ENCODE data around the gene HAUS7.
A peak's percentile ranks its signal among the peaks of the same experiment; 100 is the strongest.

Gene HAUS7

DNA sequence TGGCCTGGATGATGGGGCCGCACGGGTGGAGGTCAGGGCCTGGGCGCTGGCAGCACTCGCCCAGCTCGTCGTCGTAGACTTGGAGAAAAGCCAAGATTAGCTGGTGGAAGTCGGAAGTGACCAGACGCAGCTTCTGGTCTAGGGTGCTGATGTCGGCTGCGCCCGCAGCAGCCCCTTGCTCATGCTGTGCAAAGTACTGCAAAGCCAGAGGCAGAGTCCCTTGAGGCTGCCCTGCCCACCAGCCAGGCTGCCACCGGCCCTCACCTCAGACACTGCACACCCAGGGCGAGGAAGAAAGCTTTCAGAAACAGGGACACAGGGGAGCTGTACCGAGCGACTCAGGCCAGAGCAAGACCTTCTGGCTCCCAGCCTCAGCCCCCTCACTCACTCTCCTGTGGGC lies 14.8 kb downstream of the HAUS7 start:
- DNase-seq (ENCODE audit: low read depth) = no peak

DNA sequence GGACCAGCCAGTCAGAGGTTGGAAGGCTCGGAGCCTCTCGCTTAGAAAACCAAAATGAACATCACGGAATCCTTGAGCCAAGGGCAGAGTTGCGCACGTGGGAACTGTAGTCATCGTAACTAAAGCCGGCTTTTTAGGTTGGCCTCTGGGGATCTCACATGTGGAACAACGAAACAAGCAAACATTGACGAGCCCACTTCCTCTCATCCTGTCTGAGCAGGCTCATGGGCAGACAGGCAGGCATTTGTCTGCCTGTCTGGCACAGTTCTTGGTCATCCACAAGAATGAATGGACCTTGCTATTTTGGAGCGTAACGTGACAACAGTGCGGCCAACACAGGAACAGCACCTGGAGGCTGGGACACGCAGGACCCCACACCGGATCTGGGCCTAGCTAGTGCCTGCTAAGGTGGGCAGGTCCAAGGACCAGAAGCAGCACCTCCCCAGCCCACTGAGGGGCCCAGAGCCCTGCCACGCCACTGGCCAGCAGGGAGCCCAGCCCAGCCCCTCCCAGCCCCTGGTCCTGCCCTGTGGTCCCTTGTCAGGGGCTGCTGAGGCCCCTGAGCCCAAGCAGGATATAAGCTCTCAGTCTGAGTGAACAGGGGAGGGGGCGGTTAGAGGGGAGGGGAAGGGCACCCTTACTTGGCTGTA lies 15.3 kb downstream of the HAUS7 start:
- no peak for DNase-seq (ENCODE audit: low read depth)

DNA sequence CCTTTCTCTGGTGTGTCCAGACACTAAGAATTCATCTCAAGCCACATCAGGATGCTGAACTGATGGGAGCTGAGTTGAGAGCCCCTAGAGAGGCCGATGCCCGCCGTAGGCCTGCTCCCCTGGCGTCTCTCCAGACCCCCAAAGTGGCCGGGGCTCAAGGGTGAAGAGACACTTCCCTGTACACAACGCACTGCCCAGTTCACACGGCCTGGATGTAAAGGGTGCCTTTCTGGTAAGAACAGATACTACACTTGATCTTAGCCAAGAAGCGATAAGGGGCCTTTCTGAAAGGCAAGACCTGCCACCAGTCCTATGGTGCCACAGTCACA lies 19.5 kb downstream of the HAUS7 start:
- DNase-seq (ENCODE audit: low read depth) = no peak

DNA sequence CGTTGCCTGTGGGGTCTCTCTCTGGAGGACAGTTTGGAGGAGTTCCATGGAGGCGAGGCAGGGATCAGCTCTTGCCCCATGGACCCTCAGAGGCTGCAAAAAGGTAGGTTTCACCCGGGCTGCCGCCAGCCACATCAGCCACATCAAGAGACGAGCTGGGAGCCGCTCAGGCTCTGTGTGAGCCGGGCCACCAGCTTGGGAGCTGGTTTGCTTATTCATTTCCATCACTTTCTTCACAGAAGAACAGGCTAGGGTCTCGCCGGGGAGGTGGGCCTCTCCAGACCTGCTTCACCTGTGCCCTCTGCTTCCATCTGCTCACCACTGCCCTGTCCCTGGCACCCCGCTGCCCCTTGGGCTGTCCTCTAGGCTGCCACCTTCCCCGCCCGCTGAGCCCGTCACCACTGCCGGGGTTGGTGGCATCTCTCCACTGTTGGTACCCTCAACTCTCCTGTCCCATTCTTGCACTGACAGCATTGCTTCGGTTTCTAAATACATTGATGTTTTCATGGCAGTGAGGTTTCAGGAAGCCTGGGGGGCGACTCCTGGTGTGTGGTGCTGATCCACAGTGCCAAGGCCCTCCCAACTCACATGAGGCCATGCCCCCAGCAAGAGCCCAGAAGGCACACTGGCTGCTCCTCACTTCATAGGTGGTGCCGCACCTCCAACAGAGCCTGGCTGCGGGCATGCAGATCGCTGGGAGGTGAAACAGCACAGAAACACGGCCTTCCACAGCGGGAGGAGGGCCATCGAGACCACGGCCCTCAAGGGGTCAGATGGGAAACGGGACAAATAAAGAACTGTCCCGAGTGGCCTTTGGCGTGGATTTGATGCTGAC lies 20.0 kb downstream of the HAUS7 start:
- no peak for DNase-seq (ENCODE audit: low read depth)

DNA sequence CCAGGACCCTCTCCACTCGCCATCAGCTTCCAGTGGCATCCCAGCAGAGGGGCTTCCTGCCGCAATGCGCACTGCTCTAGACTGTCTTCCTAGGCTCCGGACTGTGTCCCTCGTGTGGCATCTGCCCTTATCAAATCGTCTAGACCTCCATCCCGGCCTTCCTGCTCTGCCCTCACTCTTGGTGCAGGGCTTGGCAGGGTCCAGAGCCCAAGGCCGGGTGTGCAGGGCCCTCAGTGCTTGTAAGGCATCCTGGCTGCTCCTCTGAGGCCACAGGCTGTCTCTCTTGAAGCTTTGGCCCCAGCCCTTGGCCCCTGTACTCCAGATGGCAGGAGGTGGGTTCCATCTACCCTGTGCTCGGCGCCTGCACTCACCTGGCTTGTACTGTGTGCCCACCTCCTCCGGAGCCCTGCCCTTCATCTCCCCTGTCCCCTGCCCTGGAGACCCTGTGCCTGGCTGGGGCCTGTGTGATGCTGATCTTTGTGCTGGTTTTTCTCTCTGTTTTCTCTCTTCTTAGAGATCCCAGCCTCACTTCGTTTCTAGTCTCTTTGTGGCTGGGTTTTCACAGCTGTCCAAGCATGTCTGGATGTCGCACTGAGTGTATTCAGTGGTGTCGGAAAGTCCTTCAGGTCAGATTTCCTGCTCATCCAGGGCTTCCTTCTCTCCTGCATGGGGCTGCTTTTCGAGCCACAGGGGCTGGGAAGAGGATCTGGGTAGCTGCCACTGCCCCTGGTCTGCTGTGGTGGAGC lies 20.8 kb downstream of the HAUS7 start:
- DNase-seq (ENCODE audit: low read depth) = no peak

DNA sequence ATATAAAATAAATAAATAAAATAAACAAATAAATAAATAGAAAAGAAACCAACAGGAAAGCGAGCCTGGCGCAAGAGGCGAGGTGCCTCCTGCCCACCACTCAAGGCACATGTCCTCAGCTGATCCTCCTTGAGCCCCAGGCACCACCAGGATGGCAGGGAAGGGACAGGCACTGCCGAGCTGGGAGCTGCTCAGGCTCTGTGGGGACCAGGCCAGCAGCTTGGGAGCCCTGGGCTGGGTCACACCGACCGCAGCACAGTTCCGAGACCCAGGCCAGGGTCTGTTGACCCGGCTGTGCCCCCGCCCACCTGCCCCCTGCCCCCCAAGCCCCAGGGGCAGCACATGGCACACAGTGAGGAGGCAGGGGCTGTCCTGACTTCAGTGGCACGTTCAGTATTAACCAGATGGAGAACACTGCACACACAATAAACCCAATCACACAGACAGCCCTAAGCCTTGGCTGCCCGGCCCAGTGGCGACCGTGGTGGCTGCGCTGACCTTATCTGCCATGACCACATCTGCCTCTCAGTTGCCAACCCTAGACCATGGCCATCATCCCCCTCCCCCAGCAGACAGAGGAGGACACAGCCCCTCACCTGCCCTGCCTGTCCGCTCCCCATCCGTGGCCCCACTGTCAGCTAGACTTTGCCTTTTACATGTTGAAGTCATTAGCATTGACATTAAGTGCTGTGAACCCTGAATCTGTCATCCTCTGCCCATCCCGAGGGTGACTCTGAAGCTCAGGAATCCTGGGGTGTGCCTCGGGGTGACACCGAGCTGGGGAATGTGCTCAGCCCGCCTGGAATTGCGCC lies 21.6 kb downstream of the HAUS7 start:
- peak; percentile 10 for DNase-seq (ENCODE audit: low read depth)

DNA sequence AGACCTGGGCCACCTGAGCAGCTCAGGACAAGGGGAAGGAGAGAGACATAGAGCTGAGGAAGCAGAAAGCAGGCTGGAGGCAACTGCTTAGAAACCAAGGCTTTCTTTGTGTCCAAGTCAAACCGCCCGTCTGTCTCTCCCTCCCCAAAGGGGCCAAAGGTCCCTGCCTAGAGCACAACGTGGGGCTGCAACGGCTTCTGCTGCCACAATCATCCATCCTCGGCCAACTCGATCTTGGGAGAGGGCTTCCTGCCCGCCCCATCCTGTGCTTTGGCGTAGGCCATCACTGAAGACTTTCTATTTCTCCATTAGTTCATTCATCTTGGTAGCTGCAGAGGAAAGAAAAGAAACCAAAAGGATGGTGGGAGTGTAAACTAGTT lies 22.8 kb downstream of the HAUS7 start:
- DNase-seq (ENCODE audit: low read depth) = no peak

DNA sequence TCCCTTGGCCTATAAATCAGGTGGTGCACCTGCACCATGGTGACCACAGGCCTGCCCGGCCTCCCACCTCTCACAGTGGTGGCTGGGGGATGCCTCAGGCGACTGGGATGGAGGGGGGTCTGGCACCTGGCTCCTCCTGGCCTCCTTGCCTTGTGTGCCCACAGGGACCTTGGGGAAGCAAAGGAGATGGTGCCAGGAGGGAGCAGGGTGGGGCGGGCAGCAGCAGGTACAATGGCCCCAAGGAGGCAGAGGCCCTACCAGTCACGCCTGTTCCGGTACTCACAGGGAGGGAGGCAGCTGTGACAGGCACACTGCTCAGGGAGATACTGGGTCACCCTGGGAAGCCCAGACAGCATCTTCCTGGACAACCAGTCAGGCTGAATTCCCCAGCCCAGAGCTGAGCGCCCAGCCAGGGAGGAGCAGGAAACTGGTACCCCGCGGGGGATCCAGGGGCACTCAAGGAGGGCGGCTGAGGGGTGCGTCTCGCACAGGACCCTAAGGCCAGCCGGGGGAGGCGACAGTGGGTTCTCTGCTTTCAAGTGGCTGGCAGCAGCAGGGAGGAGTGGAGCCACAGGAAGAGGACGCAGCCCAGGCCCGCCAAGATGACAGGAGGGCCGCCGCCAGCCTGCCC lies 23.3 kb downstream of the HAUS7 start:
- no peak for DNase-seq (ENCODE audit: low read depth)

DNA sequence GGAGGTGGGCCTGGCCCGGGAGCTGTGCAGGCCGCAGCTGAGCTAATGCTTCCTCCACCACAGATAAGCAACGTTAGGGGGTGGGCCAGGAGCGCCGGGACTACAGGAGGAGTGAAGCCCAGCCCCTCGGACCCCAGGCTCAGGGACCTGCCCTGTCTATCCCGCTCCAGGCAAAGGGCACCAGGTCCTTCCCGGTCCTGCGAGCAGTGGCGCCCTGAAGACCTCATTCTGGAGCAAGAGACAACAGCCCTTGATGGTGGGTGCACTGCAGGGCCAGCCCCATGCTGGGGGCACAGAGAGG lies 23.8 kb downstream of the HAUS7 start:
- DNase-seq (ENCODE audit: low read depth) = no peak

DNA sequence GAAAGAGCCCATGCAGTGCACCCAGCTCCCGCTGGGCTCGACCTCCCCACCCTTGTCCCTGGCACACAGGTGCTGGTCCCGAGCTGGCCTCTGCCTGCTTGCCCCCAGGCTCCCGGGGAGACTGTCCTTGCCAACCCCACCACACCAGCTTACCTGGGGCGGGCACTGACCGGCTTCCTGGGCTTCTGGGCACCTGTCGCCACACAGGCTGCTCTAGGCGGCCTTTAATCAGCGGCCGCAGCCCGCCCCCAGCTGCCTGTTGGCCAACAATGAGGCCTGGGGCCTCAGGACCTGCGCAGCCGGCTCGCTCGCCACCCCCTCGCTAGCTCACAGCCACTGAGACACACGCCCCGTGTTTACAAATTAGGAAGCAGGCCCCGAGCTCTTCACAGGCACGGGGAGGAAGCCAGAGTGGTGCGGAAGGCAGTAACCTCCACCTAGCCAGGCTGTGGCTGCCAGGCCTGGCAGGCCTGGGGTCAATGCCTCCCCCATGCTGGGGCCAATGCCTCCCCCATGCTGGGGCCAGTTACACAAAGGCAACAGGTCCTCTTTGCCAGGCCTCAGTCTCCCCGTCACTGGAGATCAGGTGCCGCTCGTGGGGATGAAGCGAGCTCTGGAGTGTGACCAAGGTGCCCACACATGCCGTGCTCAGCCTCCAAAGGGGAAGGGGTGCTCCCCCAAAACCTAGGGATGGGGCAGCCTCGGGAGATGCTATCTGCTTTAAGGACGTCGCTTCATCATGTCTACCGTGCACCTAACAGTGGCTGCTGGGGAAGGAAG lies 24.3 kb downstream of the HAUS7 start, which contains the start of gene TREX2:
Gene TREX2 (minus strand): TSS at position 201 of the 780 bp plus-strand sequence. CDS start 626 bp downstream, outside the sequence.
- DNase-seq (ENCODE audit: low read depth) = no peak

DNA sequence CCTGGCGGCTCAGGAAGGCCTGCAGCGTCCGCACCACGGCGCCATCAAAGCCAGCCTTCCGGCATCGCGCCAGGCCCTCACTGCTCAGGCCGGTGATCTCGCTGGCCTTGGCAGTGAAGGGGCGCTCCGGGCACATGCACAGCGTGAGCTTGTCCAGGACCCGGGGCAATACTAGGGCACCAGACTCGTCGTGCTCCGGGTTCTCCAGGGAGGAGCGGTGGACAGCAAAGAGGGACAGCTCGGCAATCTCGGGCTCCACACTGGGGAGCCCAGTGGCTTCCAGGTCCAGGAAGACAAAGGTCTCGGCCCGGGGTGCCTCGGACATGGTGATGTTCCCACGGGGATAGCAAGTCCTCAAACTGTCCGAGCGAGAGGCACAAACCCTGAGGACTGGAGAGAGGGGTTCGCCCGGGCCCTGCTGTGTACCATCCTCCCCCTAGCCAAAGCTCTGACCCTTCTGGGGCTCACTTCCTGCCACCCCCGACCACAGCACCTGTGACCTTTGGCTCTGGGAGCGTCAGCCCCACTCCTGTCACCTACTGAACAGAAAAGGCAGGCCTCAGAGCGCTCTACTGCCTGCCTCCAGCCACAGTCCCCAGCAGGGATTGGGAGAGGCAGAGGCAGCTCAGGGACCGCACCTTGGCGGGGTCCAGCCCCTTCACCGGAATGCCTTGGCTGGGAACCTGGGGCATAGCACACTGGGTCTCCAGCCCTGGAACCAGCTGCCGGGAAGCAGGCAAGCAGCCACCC lies 25.1 kb downstream of the HAUS7 start:
- DNase-seq (ENCODE audit: low read depth) = no peak

DNA sequence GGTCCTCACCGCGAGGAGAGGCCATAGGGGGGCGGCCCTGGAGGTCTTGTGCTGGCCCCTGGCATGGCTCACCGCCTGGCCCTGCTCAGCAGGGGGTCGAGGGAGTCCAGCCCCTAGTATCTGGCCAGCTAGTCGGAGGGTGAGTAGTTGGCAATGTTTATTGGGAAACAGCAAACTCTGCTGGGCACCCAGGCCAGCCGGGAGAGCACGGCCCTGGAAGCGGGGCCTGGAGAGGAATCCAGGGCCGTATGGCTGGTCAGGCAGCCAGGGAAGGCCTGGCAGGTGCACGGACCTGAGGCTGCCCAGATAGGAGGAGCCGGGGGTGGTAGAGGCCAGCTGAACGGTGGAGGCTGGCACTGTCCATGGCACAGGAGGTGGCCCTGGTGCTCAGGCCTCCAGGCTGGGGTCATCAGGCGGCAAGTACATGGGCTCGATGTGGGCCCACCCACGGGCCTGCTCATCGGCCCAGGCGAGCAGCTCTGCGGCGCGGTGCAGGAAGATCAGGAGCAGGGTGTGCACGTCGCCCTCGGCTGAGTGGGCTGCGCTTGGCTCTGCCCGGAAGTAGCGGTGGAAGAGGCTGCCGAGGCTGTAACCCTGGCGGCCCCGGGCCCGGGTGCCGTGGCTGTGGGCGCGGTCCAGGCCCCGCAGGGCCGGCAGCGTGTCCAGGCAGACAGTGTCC lies 25.9 kb downstream of the HAUS7 start:
- DNase-seq (ENCODE audit: low read depth) = no peak

DNA sequence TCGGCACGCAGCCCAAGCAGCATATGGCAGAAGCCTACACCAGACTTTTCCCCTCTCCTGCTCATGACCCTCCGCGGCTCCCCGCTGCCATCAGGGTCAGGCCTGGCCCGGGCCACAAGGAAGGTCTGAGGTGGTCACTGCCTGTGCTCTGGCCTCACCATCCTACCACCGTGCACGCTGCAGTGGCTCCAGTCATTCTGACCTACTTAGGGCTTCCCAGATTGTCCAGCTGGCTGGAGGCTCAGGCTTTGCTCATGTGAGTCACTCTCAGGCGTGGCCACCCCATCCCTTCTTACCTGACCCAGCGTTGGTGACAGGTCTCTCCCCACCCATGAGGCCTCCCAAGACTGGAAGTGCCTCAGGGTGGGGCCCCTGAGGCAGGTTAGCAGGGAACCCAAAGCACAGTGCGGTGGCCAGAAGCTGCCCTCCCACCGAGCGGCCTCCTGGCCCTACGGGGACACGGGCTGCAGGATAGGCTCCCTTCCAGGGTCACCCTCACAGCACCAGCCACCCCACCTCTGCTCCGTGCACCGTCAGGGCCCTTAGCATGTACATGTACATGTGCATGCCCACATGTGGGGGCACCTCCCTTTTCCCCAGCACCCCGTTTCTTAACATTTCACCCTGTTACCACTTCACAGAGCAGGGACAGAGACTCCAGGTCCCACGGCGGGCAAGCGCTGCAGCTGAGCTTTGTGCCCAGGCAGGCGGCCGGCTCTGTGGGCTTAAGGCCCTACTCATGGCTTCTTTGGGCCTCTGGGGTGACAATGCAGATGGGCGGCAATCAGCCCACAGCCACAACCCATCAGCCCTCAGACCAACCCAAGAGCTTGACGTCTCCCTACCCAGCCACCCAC lies 26.7 kb downstream of the HAUS7 start:
- peak; percentile 15 for DNase-seq (ENCODE audit: low read depth)

DNA sequence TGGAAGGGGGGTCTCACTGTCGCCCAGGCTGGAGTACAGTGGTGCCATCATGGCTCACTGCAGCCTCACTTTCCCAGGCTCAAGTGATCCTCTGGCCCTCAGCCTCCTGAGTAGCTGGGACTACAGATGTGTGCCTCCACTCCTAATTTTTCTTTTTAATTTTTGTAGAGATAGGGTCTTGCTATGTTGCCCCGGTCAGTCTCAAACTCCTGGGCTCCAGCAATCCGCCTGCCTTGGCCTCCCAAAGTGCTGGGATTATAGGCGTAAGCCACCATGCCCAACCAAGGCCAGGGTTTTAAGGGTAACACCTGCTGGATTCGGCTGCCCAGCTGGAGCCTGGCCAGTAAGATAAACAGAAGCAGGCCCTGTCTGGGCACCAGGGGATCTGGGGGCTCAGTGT lies 27.9 kb downstream of the HAUS7 start:
- DNase-seq (ENCODE audit: low read depth) = no peak

DNA sequence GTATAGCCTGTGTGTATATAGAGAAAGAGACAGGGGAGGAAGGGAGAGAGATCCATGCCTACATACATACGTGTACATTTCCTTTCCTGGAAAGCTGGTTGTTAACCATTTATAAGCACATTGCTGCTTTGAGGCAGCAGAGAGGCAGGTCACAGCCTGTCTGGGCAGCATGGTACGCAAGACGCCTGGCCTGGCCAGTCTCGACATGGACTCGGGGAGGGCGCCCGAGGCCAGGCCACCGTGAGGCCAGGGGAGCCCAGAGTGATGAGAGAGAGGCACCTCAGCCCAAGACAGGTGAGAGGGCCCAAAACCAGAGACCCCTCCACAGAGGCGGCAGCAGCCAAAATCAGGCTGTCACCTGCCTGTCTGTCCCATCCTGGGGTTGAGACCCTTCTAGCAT lies 28.4 kb downstream of the HAUS7 start:
- no peak for DNase-seq (ENCODE audit: low read depth)

DNA sequence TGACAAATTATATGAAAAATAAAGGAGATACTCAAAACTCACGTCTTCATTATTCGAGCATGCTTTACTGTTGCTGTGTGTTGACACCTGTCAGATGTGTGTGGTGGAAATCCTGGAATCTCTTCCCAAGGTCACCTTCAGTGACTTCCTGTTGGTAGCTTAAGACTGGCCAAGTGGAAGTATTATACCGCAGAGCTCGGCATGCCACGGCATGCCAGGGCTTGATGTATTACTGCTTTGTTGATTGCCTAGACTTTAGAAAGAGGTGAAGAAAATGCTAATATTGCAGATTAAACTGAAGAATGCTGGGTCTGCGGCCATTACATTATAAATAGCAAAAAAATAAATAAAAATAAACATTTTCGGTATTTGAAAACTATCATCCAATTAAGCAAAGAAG lies 29.1 kb downstream of the HAUS7 start:
- DNase-seq (ENCODE audit: low read depth) = no peak

DNA sequence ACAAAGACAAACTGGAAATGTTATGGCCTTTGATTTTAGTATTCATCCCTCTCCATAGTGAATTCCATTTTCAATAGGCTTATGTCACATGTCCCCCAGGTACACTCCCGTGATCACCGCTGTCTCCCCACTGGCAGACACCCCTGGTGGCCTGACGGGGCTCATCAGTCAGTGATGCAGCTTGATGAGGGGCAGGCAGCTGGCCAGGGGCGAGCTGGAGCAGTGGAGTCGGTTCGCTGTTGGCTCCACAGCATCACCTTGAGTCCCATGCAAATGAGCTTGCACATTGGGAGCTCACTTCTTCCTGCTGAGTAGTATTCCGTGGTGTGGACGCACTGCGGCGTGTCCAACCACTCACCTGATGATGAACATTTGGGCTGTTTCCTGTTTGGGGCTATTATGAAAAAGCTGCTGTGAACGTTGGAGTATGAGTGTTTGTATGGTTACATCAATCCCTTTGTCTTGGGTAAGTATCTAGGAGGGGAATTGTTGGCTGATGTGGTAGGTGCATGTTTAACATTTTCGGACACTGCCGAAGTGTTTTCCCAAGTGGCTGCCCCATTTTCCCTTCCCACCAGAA lies 29.7 kb downstream of the HAUS7 start:
- no peak for DNase-seq (ENCODE audit: low read depth)

DNA sequence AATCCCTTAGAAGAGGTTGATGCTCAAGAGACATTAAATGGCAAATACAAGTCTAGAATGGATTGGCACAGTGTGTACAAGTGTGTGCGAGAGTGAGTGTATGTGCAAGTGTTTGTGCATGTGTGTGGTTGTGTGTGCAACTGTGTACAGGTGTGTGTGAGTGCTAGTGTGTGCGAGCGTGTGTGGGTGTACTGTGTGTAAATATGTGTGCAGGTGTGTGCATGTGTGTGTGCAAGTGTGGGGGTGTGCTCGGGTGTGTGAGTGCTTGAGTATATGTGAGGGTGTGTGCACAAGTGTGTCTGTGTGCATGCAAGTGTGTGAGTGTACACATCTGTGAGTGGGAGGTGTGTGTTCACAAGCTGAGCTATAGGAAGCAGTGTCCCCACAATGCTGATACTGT lies 30.4 kb downstream of the HAUS7 start:
- no peak for DNase-seq (ENCODE audit: low read depth)

DNA sequence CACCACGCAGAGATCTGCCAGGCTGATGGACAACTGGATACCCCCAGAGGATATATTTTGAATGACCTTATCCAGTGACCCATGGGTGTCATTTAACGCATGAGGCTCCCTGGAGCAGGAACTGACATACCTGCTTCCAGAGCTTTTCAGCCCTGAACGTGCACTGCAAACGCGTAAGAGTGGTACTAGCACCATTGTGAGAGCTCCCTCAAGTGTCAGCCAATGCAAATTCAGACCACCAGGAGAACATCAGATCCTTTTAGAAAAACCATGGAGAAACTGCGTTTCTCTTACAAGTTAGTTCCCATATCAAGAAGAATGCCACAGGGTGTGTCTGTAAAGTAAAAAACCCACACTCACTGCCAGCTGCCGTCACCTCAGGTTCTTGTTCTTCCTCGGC lies 31.8 kb downstream of the HAUS7 start:
- DNase-seq (ENCODE audit: low read depth) = peak; percentile 29

All from ELR (cell line).